OCI-LY3 (cell line): ENCODE data around the gene LGI2.

Source experiments
- CTCF ChIP-seq: fragments of 200-600, 300-600 bp; sonication (generic); IDR thresholded peaks from 2 replicates; pipeline ENCODE4 v1.5.1; 2014; ENCODE audit warnings: antibody characterized with exemption, low read length, low read depth
- EZH2phosphoT487 ChIP-seq: fragments of 200-600 bp; shearing (Covaris generic); IDR thresholded peaks from 2 replicates; pipeline ENCODE4 v1.6.1; 2018; ENCODE audit warnings: antibody characterized with exemption, mixed run types, low read depth

GRCh38 chr4:25015012-25015411 lies 15.7 kb downstream of the LGI2 start:
- TF ChIP-seq CTCF (no peak), EZH2phosphoT487 (no peak)
